ENCODE results near the gene A2M. TPM values are rescaled to one million over a fixed set of nuclear protein-coding genes. Genes with fewer than 3 reads are reported as not detected.

The A2M gene
- total RNA-seq, 1 experiment from 2014 or later, result not detected

DNA sequence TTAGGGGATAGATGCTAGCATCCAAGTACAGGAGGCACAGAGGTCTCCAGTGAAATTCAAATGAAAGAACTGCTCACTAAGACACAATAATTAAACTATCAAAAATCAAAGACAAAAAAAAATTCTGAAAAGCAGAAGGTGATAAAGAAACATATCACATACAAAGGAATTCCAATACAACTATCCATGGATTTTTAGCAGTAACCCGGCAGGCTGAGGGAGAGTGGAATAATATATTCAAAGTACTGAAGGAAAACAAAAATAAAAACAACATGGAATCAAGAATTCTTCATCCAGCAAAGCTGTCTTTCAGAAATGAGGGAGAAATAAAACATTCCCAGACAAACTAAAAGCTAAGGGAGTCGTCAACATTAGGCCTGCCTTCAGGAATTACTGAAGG is 31.9 kb downstream of the A2M start:
- BruUV-seq (replicated peaks), result no TSS peak
- H3K4me3 Mint-ChIP-seq (ENCODE audit: low read depth, unreplicated experiment), result no peak overlapping the region
- no peaks in the 10 kb centered on the region for H3K4me1 Mint-ChIP-seq (ENCODE audit: low read depth, unreplicated experiment)
- peaks cover 10% of the 10 kb centered on the region for H3K9me3 Mint-ChIP-seq (ENCODE audit: low read depth, unreplicated experiment)
- no peaks in the 10 kb centered on the region for H3K36me3 Mint-ChIP-seq (ENCODE audit: insufficient read depth, unreplicated experiment)
- no peak overlapping the region for H3K27ac Mint-ChIP-seq (ENCODE audit: unreplicated experiment)
- no peaks in the 10 kb centered on the region for H3K27me3 Mint-ChIP-seq (ENCODE audit: unreplicated experiment)
- TF ChIP-seq, protein P1, sequence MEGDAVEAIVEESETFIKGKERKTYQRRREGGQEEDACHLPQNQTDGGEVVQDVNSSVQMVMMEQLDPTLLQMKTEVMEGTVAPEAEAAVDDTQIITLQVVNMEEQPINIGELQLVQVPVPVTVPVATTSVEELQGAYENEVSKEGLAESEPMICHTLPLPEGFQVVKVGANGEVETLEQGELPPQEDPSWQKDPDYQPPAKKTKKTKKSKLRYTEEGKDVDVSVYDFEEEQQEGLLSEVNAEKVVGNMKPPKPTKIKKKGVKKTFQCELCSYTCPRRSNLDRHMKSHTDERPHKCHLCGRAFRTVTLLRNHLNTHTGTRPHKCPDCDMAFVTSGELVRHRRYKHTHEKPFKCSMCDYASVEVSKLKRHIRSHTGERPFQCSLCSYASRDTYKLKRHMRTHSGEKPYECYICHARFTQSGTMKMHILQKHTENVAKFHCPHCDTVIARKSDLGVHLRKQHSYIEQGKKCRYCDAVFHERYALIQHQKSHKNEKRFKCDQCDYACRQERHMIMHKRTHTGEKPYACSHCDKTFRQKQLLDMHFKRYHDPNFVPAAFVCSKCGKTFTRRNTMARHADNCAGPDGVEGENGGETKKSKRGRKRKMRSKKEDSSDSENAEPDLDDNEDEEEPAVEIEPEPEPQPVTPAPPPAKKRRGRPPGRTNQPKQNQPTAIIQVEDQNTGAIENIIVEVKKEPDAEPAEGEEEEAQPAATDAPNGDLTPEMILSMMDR (IDR thresholded peaks at IDR 0.05; ENCODE audit: unreplicated experiment), result no peak
- intact Hi-C loops (cut with micrococcal nuclease; ENCODE audit: unreplicated experiment), result no loop called here
- DNase-seq, result no peak
- CTCF ChIA-PET, result interaction anchor here (0.7 kb wide), 1 partner anchor 29 kb away, joined by 3 read pairs; no protein-coding TSS in a partner anchor

DNA sequence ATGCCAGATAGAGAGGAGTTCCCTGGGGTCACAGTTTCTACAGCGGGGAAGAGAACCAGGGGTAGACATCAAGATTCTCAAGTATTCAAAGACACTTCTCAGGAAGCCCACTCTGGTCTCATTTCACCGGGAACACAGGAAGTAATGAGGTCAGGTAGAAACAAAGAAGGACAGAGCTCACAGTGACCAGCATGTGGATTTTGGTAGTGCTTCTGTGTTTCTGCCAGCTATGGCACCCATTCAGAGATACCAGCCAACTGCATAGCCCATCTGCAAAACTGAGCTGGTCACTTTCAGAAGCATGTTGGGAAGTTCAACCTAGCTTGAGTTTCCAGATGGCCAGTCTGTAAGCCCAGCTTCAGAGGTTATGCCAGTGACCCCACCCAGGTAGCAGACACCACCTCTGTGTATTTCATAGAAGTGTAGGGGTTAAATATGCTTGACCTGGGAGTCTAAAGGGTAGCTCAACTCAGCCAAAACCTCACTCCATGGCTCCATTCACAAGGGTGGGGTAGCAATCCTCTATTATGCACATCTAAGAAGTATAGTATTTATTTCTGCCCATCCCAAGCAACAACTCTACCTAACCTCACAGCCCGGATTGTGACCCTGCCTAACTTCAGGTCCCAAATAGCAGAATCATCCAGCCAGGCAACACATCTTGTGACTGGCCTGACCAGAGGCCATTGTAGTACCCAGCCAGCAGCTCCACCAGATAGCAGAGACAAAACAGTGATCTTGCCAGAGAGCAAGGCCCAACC is 33.9 kb downstream of the A2M start:
- peaks cover 10% of the 10 kb centered on the region for H3K9me3 Mint-ChIP-seq (ENCODE audit: low read depth, unreplicated experiment)
- H3K4me3 Mint-ChIP-seq (ENCODE audit: low read depth, unreplicated experiment), result no peak overlapping the region
- no peaks in the 10 kb centered on the region for H3K4me1 Mint-ChIP-seq (ENCODE audit: low read depth, unreplicated experiment)
- intact Hi-C loops (cut with micrococcal nuclease; ENCODE audit: unreplicated experiment), result no loop called here
- TF ChIP-seq, protein P1 (IDR thresholded peaks at IDR 0.05; ENCODE audit: unreplicated experiment), result no peak
- no TSS peak for BruUV-seq (replicated peaks)
- H3K36me3 Mint-ChIP-seq (ENCODE audit: insufficient read depth, unreplicated experiment), result no peaks in the 10 kb centered on the region
- H3K27ac Mint-ChIP-seq (ENCODE audit: unreplicated experiment), result no peak overlapping the region
- DNase-seq, result no peak
- H3K27me3 Mint-ChIP-seq (ENCODE audit: unreplicated experiment), result peaks cover 7% of the 10 kb centered on the region
- CTCF ChIA-PET, result no interaction called here

DNA sequence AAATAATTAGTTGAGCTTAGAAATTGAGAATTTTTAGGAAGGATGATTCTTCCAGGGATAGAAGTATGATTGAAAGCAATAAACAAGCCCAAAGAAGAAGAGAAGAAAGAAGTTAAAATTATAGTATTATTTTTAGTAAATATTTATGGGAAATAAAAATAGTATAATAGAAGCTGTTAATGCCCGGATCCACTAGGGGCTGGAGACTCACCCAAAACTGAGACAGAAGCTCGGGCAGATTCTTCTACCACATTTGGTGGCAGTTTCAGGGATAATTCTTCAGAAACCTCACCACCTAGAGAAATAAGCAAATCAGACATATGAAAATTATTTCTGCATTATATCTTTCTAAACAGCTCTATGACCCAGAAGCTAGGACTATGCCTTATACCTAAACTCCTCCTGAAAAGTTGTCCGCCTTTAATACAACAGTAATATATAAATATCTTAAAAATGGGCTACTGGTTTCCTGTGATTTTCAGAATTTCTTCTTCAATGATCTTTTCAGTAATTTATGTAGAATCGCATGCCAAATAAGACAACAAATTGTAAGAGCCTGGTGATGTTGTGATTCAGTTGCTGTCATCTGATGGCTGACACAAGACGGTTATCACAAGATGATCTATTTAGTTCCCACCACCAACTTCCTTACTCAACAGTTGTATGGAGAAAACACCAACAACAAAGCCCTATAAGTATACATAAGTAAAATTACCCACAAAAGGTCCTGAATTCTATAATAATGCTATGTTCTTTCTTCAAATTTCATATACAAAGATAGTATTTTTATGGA is 35.6 kb downstream of the A2M start:
- CTCF ChIA-PET, result interaction anchor here (0.5 kb wide), 1 partner anchor 150 kb away, joined by 4 read pairs; no protein-coding TSS in a partner anchor
- H3K9me3 Mint-ChIP-seq (ENCODE audit: low read depth, unreplicated experiment), result peaks cover 10% of the 10 kb centered on the region
- H3K27ac Mint-ChIP-seq (ENCODE audit: unreplicated experiment), result no peak overlapping the region
- intact Hi-C loops (cut with micrococcal nuclease; ENCODE audit: unreplicated experiment), result no loop called here
- H3K36me3 Mint-ChIP-seq (ENCODE audit: insufficient read depth, unreplicated experiment), result no peaks in the 10 kb centered on the region
- H3K4me1 Mint-ChIP-seq (ENCODE audit: low read depth, unreplicated experiment), result no peaks in the 10 kb centered on the region
- TF ChIP-seq, protein P1 (IDR thresholded peaks at IDR 0.05; ENCODE audit: unreplicated experiment), result no peak
- no TSS peak for BruUV-seq (replicated peaks)
- H3K4me3 Mint-ChIP-seq (ENCODE audit: low read depth, unreplicated experiment), result no peak overlapping the region
- no peak for DNase-seq
- H3K27me3 Mint-ChIP-seq (ENCODE audit: unreplicated experiment), result peaks cover 7% of the 10 kb centered on the region

DNA sequence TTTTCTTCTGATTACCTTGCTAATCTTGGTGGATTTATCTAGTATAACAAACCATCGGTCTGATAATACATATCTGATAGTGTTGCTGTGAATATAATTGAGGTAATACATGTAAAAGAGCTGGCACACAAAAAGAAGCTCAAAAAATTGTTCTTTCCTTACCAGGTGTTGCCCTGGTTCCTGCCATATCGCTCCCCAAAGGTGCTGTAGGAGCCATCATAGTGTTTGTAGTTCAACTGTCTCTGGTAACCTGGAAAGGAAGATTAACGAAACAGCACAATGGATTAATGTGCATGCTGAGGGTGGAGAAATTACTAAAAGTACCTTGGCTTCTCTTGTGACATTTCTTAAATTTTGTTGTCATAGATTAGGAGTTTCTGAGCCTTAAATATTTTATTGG is 36.6 kb downstream of the A2M start:
- Mint-ChIP-seq H3K36me3 (ENCODE audit: insufficient read depth, unreplicated experiment) (no peaks in the 10 kb centered on the region), H3K27ac (ENCODE audit: unreplicated experiment) (no peak overlapping the region), H3K9me3 (ENCODE audit: low read depth, unreplicated experiment) (peaks cover 5% of the 10 kb centered on the region), H3K4me1 (ENCODE audit: low read depth, unreplicated experiment) (no peaks in the 10 kb centered on the region), H3K27me3 (ENCODE audit: unreplicated experiment) (peaks cover 15% of the 10 kb centered on the region), H3K4me3 (ENCODE audit: low read depth, unreplicated experiment) (no peak overlapping the region)
- CTCF ChIA-PET, result no interaction called here
- DNase-seq, result no peak
- no TSS peak for BruUV-seq (replicated peaks)
- TF ChIP-seq, protein P1 (IDR thresholded peaks at IDR 0.05; ENCODE audit: unreplicated experiment), result no peak
- intact Hi-C loops (cut with micrococcal nuclease; ENCODE audit: unreplicated experiment), result no loop called here
